ENCODE results near the gene GGT1. TPM values are rescaled to one million over a fixed set of nuclear protein-coding genes. Genes with fewer than 3 reads are reported as not detected.

The GGT1 gene
- total RNA-seq, 1 experiment from 2014 or later, result 9.4 TPM

DNA sequence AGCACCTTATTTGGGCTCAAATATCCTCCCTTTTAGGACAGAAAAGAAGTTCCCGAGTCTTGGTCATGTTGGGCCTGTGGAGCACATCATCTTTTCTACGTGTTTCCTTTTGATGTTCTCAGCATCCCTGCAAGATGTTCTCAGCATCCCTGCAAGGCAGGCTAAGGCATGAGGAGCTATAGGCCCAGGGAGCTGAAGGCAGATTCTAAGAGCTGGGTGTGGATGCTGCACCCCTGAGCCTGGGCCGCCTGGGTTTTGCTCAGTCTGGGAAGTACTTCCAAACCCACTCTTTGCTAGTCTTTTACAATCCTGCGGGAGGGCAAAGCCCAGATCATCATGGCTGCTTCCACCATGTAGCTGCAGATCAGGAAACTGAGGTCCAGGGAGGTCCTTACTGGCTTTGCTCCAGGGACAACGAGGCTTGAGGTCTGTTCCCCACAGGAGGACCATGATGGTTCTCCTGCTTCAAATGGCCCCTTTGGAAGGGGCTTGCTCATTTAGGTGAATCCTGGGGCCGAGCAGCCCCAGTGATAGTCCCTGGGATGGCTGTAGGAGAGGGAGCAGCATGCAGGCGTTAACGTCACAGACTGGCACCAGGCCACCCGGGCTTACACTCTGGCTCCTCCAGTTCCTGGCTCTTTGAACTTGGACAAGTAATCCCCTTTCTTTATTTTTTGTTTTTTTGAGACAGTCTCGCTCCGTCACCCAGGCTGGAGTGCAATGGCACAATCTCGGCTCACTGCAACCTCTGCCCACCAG lies 20.8 kb upstream of the GGT1 start:
- Mint-ChIP-seq H3K4me1 (ENCODE audit: low read depth, unreplicated experiment) (peaks cover 36% of the 10 kb centered on the region), H3K36me3 (ENCODE audit: insufficient read depth, unreplicated experiment) (peaks cover 44% of the 10 kb centered on the region), H3K4me3 (ENCODE audit: unreplicated experiment) (no peak overlapping the region), H3K27ac (ENCODE audit: unreplicated experiment) (no peak overlapping the region), H3K9me3 (ENCODE audit: unreplicated experiment) (no peaks in the 10 kb centered on the region), H3K27me3 (ENCODE audit: insufficient read depth, unreplicated experiment) (no peaks in the 10 kb centered on the region)
- no peak overlapping the region for H3K4me3 ChIP-seq (ENCODE audit: low read depth, low read length)
- DNase-seq, result no peak
- no peaks in the 10 kb centered on the region for H3K27me3 ChIP-seq (replicated peaks; ENCODE audit: control insufficient read depth, insufficient read depth, low read length)
- no TSS peak for BruUV-seq (replicated peaks)
- peaks cover 33% of the 10 kb centered on the region for H3K4me1 ChIP-seq
- ChIA-PET POLR2A (interaction anchor here (0.6 kb wide), 1 partner anchor 143 kb away, joined by 7 read pairs; no protein-coding TSS in a partner anchor), CTCF (interaction anchor here (0.6 kb wide), 1 partner anchor 234 kb away, joined by 4 read pairs; no protein-coding TSS in a partner anchor)
- TF ChIP-seq, protein P1, sequence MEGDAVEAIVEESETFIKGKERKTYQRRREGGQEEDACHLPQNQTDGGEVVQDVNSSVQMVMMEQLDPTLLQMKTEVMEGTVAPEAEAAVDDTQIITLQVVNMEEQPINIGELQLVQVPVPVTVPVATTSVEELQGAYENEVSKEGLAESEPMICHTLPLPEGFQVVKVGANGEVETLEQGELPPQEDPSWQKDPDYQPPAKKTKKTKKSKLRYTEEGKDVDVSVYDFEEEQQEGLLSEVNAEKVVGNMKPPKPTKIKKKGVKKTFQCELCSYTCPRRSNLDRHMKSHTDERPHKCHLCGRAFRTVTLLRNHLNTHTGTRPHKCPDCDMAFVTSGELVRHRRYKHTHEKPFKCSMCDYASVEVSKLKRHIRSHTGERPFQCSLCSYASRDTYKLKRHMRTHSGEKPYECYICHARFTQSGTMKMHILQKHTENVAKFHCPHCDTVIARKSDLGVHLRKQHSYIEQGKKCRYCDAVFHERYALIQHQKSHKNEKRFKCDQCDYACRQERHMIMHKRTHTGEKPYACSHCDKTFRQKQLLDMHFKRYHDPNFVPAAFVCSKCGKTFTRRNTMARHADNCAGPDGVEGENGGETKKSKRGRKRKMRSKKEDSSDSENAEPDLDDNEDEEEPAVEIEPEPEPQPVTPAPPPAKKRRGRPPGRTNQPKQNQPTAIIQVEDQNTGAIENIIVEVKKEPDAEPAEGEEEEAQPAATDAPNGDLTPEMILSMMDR (IDR thresholded peaks at IDR 0.05; ENCODE audit: insufficient read depth in 1 of 2, low read depth in 1 of 2, low read length in 1 of 2, severe bottlenecking in 1 of 2, unreplicated experiment in 1 of 2), result no peak
- intact Hi-C loops (cut with micrococcal nuclease; ENCODE audit: unreplicated experiment), result no loop called here
- H3K9me3 ChIP-seq, result no peaks in the 10 kb centered on the region
- H3K36me3 ChIP-seq (ENCODE audit: control insufficient read depth, insufficient read depth, low read length), result no peaks in the 10 kb centered on the region

- Mint-ChIP-seq H3K9me3 (ENCODE audit: unreplicated experiment) (no peaks in the 10 kb centered on the region), H3K4me3 (ENCODE audit: unreplicated experiment) (no peak overlapping the region), H3K27me3 (ENCODE audit: insufficient read depth, unreplicated experiment) (no peaks in the 10 kb centered on the region), H3K36me3 (ENCODE audit: insufficient read depth, unreplicated experiment) (peaks cover 31% of the 10 kb centered on the region), H3K4me1 (ENCODE audit: low read depth, unreplicated experiment) (peaks cover 29% of the 10 kb centered on the region), H3K27ac (ENCODE audit: unreplicated experiment) (no peak overlapping the region)
- H3K27me3 ChIP-seq (replicated peaks; ENCODE audit: control insufficient read depth, insufficient read depth, low read length), result no peaks in the 10 kb centered on the region
- H3K4me3 ChIP-seq (ENCODE audit: low read depth, low read length), result no peak overlapping the region
- BruUV-seq (replicated peaks), result no TSS peak
- ChIA-PET POLR2A (no interaction called here), CTCF (interaction anchor here (1.2 kb wide), 1 partner anchor 10 kb away, joined by 3 read pairs; no protein-coding TSS in a partner anchor)
- DNase-seq, result no peak
- H3K36me3 ChIP-seq (ENCODE audit: control insufficient read depth, insufficient read depth, low read length), result no peaks in the 10 kb centered on the region; the same call in 1 of the 2 replicates
- TF ChIP-seq, protein P1 (IDR thresholded peaks at IDR 0.05; ENCODE audit: insufficient read depth in 1 of 2, low read depth in 1 of 2, low read length in 1 of 2, severe bottlenecking in 1 of 2, unreplicated experiment in 1 of 2), result no peak
- intact Hi-C loops (cut with micrococcal nuclease; ENCODE audit: unreplicated experiment), result no loop called here
- H3K9me3 ChIP-seq, result no peaks in the 10 kb centered on the region
- H3K4me1 ChIP-seq, result peaks cover 21% of the 10 kb centered on the region
Observed at GRCh38 chr22:24583221-24584165, 19.5 kb upstream of the GGT1 start.

DNA sequence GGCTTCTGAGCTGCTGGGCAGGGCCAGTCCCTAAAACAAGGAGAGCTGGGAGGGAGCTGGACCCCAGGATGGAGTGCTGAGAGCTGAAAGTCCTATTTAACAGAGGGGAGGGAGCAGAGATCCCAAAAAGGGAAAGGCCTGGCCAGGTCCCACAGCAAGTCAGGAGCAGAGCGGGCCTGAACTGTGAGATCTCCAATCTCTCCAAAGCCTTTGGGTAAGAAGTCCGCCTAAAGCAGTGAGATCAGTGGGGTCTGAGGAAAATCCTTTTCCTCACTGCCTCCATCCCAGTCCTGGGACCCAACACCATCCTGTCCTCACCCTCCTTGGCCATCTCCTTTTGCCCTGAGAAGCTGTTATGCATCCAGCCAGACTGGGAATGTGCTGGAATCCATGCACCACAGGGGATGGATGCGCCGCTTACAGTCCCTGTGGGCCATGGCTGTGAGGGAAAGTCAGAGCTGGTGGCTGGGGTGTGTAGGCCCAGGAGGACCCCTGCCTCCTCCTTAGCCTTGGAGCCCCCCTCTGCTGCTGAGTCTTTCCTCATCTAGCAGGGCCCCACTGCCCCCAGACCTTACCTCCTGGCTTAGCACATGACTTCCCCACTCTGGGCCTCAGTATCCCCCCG lies 18.7 kb upstream of the GGT1 start:
- Histone ChIP-seq H3K36me3 (ENCODE audit: control insufficient read depth, insufficient read depth, low read length) (no peaks in the 10 kb centered on the region; the same call in 1 of the 2 replicates), H3K4me1 (peaks cover 14% of the 10 kb centered on the region), H3K4me3 (ENCODE audit: low read depth, low read length) (no peak overlapping the region), H3K9me3 (no peaks in the 10 kb centered on the region), H3K27me3 (replicated peaks; ENCODE audit: control insufficient read depth, insufficient read depth, low read length) (no peaks in the 10 kb centered on the region)
- no TSS peak for BruUV-seq (replicated peaks)
- POLR2A ChIA-PET, result no interaction called here
- TF ChIP-seq, protein P1 (IDR thresholded peaks at IDR 0.05; ENCODE audit: insufficient read depth in 1 of 2, low read depth in 1 of 2, low read length in 1 of 2, severe bottlenecking in 1 of 2, unreplicated experiment in 1 of 2), result no peak
- Mint-ChIP-seq H3K27me3 (ENCODE audit: insufficient read depth, unreplicated experiment) (no peaks in the 10 kb centered on the region), H3K9me3 (ENCODE audit: unreplicated experiment) (no peaks in the 10 kb centered on the region), H3K4me3 (ENCODE audit: unreplicated experiment) (no peak overlapping the region), H3K4me1 (ENCODE audit: low read depth, unreplicated experiment) (peaks cover 21% of the 10 kb centered on the region), H3K36me3 (ENCODE audit: insufficient read depth, unreplicated experiment) (peaks cover 24% of the 10 kb centered on the region), H3K27ac (ENCODE audit: unreplicated experiment) (no peak overlapping the region)
- intact Hi-C loops (cut with micrococcal nuclease; ENCODE audit: unreplicated experiment), result no loop called here
- no peak for DNase-seq
- CTCF ChIA-PET, result interaction anchor here (1.2 kb wide), 1 partner anchor 9 kb away, joined by 3 read pairs; no protein-coding TSS in a partner anchor
